Glutamatergic neuron (in vitro differentiated cells): ENCODE results near the gene UNC5C. TPM values are rescaled to one million over a fixed set of nuclear protein-coding genes. Genes with fewer than 3 reads are reported as not detected.

ENCODE experiments used
- DNase-seq: peaks from one replicate; pipeline ENCODE4 v3.0.0; 2022
- H3K27ac Mint-ChIP-seq: one replicate; pipeline ENCODE4 v1.8.0; 2020; ENCODE audit warnings: mild to moderate bottlenecking, mixed read lengths, inconsistent platforms; ENCODE audit not compliant: unreplicated experiment
- H3K27me3 Mint-ChIP-seq: one replicate; pipeline ENCODE4 v1.8.0; 2020; ENCODE audit warnings: mild to moderate bottlenecking, moderate library complexity, mixed read lengths, inconsistent platforms; ENCODE audit not compliant: unreplicated experiment
- H3K36me3 Mint-ChIP-seq: one replicate; pipeline ENCODE4 v1.8.0; 2020; ENCODE audit warnings: mild to moderate bottlenecking, mixed read lengths, inconsistent platforms; ENCODE audit not compliant: unreplicated experiment
- H3K4me1 Mint-ChIP-seq: one replicate; pipeline ENCODE4 v1.8.0; 2020; ENCODE audit warnings: mild to moderate bottlenecking, low read depth, mixed read lengths, inconsistent platforms; ENCODE audit not compliant: unreplicated experiment
- H3K4me3 Mint-ChIP-seq: one replicate; pipeline ENCODE4 v1.8.0; 2020; ENCODE audit warnings: mild to moderate bottlenecking, mixed read lengths, inconsistent platforms; ENCODE audit not compliant: unreplicated experiment
- H3K9me3 Mint-ChIP-seq: one replicate; pipeline ENCODE4 v1.8.0; 2020; ENCODE audit warnings: mild to moderate bottlenecking, moderate library complexity, mixed read lengths, inconsistent platforms; ENCODE audit not compliant: unreplicated experiment
- total RNA-seq: library from RNA; stranded (reverse); fragmentation: NEBNext Ultra II Directional; extraction: Animal tissue kit (Norgen Biotek cat#: 25700); gene quantifications from one replicate; pipeline ENCODE4 v1.2.1, GENCODE V29; 2021; ENCODE audit not compliant: unreplicated experiment
- TF ChIP-seq, protein P1 (sequence below): fragments of 200-600 bp; sonication (generic); IDR thresholded peaks from one replicate; pipeline ENCODE4 v1.5.0; 2021; ENCODE audit not compliant: partially characterized antibody, unreplicated experiment

UNC5C gene
- total RNA-seq, 1 donor from 2014 or later = 41.2 TPM

DNA sequence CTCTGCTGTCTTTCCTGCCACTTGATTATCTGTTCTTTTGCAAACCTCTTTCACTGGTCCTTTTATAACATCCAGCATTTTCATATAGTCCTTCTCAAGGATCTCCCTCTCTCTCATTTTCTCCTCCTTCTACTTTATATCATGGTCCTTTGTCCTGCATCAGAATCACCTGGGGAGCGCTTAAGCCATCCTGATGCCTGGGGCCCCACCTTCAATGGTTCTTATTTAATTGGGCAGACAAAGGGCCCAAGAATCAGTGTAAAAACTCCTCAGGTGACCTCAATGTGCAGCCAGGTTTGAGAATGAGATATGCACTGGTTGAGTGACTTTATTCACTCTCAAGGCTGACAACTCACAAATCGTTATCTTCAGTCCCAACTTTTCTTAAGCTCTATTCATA is 283.9 kb downstream of the UNC5C start:
- Mint-ChIP-seq H3K9me3 (peaks cover 2% of the 10 kb centered on the region), H3K36me3 (no peaks in the 10 kb centered on the region), H3K27me3 (no peaks in the 10 kb centered on the region), H3K4me3 (no peak overlapping the region), H3K27ac (no peak overlapping the region), H3K4me1 (peaks cover 4% of the 10 kb centered on the region)
- TF ChIP-seq, protein P1, sequence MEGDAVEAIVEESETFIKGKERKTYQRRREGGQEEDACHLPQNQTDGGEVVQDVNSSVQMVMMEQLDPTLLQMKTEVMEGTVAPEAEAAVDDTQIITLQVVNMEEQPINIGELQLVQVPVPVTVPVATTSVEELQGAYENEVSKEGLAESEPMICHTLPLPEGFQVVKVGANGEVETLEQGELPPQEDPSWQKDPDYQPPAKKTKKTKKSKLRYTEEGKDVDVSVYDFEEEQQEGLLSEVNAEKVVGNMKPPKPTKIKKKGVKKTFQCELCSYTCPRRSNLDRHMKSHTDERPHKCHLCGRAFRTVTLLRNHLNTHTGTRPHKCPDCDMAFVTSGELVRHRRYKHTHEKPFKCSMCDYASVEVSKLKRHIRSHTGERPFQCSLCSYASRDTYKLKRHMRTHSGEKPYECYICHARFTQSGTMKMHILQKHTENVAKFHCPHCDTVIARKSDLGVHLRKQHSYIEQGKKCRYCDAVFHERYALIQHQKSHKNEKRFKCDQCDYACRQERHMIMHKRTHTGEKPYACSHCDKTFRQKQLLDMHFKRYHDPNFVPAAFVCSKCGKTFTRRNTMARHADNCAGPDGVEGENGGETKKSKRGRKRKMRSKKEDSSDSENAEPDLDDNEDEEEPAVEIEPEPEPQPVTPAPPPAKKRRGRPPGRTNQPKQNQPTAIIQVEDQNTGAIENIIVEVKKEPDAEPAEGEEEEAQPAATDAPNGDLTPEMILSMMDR = no peak
- DNase-seq = no peak

DNA sequence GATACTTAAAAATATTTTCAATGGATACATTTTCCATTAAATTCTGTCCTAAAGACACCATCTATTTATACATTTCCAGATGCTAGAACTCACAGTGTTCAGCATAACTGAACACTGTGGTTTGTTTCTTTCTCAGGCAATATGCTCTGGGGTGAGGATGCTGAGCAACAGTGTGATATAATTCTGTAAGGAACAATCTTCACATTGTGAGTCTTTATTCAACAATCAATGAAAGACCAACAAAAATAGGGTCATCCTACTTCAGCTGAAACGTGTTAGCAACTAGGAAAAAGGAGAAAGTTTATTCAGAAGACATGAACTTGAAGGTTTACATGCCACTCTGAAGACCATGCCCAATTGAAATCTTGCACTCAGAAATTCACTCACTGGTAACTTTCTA is 284.8 kb downstream of the UNC5C start:
- Mint-ChIP-seq H3K4me1 (no peaks in the 10 kb centered on the region), H3K27me3 (no peaks in the 10 kb centered on the region), H3K27ac (no peak overlapping the region), H3K4me3 (no peak overlapping the region), H3K9me3 (no peaks in the 10 kb centered on the region), H3K36me3 (no peaks in the 10 kb centered on the region)
- TF ChIP-seq, protein P1 = no peak
- no peak for DNase-seq

DNA sequence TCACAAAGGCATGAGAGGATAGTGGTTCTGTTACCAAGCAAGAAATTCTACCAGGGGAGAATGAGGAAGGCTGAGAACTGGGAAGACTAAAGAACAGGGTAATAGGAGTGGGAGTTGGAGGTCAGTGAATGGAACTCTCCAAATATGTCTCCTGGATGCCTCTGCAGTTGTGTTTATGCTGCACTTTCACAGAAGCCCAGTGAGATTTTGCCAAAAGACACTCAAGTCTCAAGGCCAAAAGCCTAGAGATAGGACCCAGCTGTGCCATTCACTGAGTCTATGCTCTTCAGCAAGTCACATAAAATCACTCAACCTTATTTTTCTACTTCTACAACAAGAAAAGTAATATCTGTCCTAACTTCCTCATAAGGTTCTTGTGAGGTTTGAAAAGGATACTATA is 285.4 kb downstream of the UNC5C start:
- DNase-seq = no peak
- TF ChIP-seq, protein P1 = no peak
- H3K36me3 Mint-ChIP-seq = no peaks in the 10 kb centered on the region
- H3K27ac Mint-ChIP-seq = no peak overlapping the region
- H3K9me3 Mint-ChIP-seq = no peaks in the 10 kb centered on the region
- H3K4me1 Mint-ChIP-seq = no peaks in the 10 kb centered on the region
- no peaks in the 10 kb centered on the region for H3K27me3 Mint-ChIP-seq
- no peak overlapping the region for H3K4me3 Mint-ChIP-seq

DNA sequence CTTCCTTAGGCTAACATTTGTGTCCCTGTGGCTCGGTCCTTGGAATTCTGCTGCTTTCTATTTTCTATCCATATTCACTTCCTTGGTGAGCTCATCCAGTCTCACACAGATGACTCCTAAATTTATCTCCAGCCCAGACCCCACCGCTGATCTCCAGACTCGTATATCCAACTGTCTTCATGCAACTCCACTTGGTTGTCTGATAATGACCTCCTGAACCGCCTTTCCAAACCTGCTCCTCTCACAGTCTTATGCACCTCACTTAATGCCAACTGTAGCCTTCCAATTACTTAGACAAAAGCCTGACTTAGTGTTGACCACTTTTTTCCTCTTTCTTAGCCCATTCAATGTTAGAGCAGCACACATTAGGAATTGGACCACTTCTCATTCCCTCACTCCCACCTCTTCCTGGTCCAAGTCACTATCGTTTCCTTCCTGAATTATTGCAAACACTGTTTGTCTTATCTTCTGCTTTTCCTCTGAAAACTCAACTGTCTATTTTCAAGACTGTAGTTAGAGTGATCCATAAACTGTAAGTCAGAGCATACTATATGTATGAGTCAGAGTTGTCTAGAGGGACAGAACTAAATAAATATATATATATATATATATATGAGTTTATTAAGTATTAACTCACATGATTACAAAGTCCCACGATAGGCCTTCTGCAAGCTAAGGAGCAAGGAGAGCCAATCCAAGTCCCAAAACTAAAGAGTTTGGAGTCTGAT is 292.5 kb downstream of the UNC5C start:
- H3K4me1 Mint-ChIP-seq = no peaks in the 10 kb centered on the region
- TF ChIP-seq, protein P1 = no peak
- peaks cover 4% of the 10 kb centered on the region for H3K27me3 Mint-ChIP-seq
- no peaks in the 10 kb centered on the region for H3K36me3 Mint-ChIP-seq
- H3K4me3 Mint-ChIP-seq = no peak overlapping the region
- no peak for DNase-seq
- no peak overlapping the region for H3K27ac Mint-ChIP-seq
- H3K9me3 Mint-ChIP-seq = no peaks in the 10 kb centered on the region

DNA sequence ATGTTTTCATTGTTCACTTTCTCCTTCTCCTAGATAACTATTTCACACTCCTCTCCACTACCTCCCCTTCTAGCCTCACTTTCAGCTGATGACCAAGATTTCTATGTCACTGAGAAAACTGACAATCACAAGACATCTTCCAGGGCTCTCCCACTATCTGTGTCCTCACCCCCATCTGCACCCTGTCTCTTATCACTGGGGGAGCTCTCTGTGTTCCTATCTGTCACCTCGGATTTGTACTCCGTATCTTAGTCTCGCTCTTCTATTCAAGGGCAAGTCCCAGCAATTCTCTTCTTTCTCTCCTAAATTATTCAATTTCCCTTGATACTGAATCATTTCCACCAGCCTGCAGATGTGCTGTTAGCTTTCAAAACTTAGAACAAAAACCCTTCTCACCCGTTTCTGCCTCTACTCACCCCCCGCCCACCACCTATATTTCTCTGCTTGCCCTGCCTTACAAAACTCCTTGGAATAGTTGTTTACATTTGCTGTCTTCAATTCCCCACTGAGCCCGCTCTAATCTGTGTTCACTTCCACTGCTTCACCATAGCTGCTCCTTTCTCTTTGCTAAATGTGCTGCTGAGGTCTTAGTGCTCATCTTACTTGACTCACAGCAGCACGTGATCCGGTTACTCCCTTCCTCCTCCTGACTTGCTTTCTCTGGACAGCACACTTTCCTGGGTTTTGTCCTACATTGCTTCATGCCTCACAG is 293.2 kb downstream of the UNC5C start:
- H3K27me3 Mint-ChIP-seq = peaks cover 4% of the 10 kb centered on the region
- H3K4me1 Mint-ChIP-seq = no peaks in the 10 kb centered on the region
- TF ChIP-seq, protein P1 = no peak
- H3K36me3 Mint-ChIP-seq = no peaks in the 10 kb centered on the region
- no peak overlapping the region for H3K4me3 Mint-ChIP-seq
- no peaks in the 10 kb centered on the region for H3K9me3 Mint-ChIP-seq
- no peak overlapping the region for H3K27ac Mint-ChIP-seq
- no peak for DNase-seq
